HG02759 (cell line): Measurements from ENCODE around the gene IL17REL.

ENCODE experiments used
- ATAC-seq: cut with Tn5 transposase; IDR thresholded peaks from one replicate; pipeline ENCODE4 v1.9.1; 2021; ENCODE audit warnings: mild to moderate bottlenecking, moderate library complexity; ENCODE audit not compliant: unreplicated experiment

IL17REL gene

DNA sequence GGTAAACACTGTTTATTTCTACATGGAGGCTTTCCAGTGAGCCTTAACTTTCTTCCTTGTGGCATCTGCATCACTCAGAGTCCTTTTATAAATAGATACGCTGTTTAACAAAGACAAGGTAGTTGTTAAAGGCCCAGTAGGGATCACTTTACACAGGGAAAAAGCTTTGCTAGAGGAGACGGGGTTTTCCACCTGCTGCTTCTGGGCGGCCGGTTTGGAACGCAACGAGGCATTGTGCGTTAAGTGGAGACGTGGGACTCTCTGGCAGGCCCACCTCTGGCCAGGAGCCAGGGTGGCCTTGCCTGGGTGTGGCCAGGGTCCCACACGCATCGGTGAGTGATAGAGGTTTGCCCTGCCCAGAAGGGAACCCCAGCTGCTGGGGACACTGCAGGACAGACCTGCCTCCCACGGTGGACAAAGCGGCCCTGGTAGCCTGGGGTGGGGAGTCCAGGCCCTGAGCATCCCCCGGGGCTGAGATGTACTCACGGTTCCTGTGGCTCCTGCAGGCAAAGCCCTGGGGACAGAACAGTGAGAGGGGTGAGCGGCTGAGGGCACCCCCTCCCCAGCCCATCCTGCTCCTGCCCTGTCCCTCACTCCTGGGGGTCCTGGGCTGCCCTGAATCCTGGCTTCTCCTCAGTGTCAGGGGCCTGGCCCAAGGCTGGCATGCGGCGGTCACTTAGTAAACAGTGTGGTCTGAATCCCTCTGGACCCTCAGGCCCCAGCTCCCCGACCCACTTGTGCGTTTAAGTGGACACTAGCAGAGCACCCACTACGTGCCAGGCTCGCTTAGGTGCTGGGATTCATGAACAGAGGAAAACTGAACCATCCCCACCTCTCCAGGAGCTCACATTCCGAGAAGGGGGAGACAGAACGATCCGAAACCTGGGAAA is 4.2 kb downstream of the IL17REL start:
- no peak for ATAC-seq

DNA sequence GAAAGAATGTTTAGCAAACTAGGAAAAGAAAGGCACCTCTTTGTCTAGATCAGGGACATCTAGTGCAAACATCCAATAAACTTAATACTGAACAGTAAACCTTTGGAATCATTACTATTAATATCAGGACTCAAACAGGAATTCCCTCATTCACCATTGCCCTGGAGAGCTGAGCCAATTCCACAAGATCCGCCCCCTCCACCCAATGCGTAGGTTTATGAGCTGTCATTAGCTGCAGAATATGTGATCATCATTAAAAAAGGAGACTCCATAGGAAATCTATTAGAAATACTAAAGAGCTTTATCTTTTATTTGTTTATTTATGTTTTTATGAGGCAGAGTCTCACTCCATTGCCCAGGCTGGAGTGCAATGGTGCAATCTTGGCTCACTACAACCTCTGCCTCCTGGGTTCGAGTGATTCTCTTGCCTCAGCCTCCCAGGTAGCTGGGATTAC is 5.5 kb downstream of the IL17REL start:
- no peak for ATAC-seq

DNA sequence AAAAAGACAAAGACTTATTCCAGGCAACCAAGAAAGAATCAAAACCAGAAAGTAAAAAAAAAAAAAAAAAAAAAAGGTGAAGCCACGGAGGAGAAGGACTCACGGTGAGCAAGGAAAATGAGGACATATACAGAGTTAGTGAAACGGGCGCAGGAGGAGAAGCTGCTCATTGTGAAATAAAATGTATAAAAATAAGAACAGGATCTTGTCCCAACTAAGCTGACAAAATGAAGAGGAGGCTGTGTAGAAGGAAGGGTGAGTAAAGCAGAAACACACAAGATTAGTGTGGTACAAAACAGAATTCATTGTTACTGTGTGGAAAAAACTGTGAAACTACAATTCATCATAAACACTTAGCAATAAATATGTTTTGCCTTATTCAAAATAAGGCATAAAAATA is 7.6 kb downstream of the IL17REL start:
- ATAC-seq: no peak

DNA sequence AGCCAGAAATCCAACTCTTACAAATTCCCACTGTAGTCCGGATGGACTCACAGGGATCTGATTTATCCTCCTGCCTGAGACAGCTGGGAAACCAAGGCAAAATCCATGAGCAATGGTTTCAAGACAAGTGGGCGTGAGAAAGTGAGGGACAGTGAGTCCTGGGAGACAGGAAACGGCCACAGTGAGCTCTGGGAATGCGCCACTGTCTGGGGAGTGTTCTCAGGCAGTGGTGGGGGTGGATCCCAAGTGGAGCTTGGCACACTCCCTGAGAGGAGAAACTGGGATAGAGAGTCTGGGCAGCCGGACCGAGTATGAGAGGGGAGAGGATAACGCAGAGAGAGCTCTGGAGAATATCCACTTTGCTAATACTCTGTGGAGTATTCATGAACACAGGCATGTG is 9.8 kb downstream of the IL17REL start:
- no peak for ATAC-seq

DNA sequence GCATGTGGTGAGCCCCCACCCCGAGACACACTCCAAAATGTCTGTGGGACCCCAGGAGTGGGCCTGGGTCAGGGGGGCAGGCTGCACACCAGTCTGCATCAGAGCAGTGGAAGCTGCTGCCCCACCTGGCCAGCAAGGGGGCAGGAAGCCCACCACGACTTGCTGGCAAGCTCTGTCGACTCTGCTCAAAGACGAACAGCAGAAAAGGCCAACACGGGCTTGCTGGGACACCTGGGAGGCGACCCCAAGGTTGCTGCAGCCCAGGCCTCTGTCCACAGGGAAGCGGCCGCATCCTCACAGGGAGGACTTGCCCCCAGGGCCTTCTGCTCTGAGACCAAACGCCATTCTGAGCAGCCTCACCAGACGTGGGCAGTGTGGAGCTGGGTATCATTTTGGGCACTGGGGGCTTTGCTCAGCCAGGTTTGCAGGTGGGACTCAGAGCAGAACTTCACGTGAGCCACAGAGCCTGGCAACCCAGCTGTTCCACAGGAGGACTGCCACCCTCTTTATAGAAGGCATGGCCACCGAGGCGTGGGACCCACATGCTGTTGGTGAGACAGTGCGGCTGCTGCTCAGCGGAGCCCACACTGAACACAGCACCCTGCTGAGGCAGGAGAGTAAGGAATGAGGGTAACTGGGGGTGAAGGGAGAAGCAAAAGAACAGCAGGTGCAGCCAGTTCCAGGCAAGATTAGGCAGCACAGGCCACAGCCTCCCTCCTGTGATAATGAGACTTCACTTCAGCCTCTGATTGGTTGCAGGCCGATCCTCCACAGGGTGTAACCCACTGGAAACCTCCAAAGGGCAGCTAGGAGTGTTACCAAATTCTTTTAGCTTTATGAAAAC is 11.0 kb downstream of the IL17REL start:
- ATAC-seq: no peak

DNA sequence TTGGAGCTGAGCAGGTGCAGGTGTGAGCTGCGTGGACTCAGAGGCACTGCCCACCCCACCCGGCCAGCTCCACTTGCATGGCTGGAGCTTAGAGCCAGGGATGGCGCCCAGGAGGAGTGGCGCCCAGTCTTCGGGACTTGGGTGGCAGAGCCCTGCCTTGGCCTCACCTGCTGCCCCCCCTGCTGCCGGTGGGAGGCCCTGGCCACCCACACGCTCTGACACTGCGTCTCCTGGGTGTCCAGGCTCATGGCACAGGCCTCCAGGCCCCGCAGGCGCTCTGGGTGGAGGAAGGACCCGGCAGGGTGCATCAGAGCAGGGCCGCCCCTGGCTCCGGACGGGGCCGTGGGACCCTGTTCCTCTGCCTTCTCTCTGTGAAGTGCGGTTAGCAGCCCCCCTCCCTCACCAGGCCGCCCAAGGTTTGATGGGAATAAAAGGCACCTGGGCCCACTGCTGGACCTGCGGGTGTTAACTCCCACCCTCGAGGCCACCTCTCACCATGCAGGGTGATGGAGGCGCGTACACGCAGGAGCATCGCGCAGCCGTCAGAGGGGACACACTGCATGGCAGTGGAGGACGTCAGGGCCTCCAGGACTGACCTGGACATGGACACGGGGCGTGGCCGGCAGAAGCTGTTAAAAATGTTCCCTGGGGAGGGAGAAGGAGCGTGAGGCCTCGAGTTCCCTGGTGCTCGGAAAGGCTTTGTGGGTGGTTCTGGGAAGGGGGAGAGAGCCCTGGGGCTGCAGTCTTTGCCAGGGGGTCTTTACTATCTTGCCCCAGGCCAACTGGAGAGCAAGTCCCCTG is 11.8 kb downstream of the IL17REL start:
- ATAC-seq: no peak

DNA sequence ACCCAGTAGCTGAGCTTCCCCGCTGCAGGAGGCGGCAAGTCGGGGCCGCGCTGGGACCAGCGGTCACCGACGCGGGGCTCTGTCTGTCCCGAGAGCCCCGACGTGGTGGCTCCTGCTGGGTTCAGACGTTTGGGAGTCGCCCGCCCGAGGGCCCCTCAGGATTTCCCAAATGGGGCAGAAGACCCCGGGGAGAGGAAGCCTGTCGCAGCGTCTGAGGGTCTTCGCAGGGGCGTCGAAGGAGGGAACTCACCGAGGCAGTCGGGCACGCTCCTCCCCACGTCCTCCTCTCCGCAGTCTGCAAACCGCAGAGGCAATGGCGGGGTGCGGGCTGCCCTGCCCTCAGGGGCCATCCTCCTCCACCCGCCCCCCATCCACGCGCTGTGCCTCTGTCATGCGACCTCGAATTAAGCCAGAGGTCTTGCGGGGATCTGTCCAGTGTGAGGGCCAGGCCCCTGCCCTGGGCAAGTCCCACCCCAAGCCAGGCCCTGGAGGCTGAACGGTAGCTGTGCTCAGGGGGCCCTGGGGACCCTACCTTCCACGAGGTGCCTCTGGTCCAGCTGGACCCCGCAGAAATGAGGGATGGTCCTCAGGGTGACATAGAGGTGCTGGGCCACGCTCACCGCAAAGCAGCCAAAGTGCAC is 12.5 kb downstream of the IL17REL start:
- no peak for ATAC-seq

DNA sequence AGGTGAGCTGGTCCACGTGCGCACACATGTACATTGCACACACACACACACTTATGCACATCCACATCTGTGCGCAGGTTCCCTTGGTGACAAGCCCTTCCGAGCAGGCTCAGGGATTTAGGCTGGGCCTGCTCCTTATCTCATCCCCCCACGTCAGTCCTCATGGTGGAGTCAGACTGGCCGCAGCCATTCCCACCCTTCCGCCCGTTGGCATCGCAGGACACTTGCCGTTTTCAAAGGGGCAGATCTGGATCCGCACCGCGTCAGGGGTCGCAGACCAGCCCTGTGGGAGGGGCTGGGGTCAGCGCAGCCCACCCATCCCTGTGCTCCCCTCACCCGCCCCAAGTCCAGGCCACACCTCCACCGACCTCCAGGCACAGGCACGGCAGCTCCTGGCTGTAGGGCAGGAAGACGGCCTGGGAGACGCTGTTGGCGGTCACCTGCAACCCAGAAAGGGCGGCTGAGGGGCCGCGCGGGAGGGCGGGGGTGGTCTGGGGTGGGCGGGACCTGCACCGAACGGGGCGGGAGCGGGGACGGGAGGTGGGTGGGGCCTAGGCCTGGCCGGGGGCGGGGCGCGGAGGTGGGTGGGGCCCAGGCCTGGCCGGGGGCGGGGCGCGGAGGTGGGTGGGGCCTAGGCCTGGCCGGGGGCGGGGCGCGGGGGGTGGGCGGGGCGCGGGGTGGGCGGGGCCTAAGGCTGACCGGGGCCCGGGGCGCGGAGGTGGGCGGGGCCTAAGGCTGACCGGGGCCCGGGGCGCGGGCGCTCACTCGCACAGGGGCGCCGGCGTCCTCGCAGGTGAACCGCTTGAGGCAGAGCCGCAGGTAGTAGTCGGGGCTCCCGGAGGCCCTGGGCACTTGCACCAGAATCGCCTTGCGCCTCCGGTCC is 13.3 kb downstream of the IL17REL start:
- ATAC-seq: no peak

DNA sequence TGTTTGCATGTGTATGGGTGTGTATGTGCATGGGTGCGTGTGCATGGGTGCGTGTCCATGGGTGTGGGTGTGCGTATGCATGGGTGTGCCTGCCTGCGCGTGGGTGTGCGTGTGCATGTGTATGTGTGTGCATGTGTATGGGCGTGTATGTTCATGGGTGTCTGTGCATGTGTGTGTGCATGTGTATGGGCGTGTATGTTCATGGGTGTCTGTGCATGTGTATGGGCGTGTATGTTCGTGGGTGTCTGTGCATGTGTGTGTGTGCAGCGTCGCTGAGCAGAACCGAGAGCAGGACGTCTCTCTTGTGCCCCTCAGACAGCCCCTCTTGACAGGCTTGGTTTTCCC is 13.9 kb downstream of the IL17REL start:
- ATAC-seq: no peak

DNA sequence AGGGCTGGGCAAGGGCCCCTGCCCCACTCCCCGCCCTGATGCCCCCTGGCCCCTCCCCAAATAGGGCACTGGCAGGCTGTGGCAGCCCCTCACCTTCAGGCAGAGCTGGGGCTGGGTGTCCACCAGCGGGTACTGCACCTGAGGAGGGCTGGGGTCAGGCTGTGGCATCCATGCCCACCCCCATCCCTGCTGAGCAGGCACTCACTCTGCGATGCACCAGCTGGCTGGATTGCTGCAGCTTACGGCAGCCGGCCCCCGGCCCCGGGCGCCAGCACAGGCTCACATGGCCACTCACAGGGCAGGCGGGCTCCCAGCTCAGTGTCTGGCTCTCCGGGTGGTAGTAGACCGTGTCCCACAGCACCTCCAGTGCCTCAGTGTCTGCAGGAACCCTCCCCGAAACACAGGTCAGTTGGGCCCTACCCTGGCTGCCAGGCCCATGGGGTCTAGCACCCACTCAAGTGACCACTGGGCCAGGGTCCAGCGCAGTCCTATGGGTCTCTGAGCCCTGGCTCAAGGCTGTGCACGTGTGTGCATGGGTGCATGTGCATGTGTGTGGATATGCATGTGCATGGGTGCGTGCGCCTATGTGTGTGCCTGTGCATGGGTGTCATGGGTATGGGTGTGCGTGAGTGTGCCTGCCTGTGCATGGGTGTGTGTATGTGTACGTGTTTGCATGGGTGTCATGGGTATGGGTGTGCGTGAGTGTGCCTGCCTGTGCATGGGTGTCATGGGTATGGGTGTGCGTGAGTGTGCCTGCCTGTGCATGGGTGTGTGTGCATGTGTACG is 14.4 kb downstream of the IL17REL start:
- no peak for ATAC-seq

DNA sequence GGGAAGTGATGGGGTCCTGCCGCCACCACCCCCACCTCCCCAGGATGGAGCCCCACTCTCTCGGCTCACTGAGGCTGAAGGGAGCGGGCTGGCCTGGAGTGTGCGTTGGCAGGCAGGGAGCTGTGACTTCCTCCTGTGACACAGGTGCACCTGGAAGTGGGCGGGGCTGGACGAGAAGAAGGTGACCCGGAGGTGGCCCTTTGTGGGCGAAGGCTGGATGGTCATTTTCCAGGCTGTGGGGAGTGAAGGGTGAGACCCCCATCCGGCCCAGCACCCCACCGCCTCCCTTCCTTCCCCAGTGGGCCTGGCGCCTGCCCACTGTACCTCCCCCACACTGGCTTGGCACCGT is 15.3 kb downstream of the IL17REL start:
- no peak for ATAC-seq

DNA sequence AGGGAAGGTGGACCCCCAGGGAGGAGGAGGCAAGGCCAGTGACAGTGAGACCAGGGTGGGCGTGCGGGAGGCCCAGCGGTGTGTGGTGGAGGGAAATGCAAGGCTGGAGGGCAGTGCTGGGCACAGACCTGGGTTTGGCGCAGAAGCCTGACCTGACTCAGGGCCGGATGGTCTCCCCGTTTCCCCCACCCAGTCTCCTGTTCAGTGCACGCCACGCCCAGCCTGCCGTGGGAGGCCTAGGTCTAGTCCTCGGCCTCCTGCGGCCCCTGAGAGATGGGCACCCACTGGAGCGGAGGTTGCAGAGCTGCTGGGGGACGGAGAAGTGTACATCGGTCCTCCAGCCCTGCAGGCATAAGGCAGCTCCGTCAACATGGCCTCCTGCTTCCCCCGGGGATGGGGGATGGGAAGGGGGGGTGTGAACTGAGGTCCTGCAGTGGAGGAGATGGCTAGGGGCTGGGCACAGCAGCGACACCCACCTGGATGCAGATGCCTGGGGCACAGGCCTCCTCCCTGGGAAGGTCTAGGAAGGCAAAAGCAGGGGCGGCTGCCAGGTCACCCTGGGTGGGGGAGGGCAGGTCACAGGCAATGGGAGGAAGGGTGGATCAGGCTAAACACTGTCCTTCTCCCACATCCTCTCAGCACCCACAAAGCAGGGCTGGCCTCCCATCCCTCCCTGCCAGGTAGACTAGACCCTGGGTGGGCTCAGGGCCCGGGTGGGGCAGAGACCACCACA is 15.9 kb downstream of the IL17REL start:
- no peak for ATAC-seq

DNA sequence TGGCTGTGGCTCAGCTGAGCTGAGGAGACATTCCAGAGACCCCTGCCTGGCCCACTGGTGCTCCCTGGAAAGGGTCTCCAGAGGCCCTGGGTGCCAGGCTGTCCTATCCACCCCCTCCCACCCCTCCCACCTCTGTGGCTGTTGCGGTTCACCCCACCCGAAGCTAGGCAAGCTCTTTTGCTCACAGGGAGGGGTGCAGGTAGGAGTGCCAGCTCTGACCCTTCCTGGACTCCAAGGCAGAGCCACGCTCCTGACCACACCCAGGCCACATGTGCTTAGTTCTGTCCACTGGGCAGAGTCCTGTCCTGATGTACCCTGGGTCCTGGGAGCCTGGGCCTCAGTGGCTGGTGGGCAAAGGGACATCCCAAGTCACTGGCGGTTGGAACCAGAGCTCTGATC is 16.4 kb downstream of the IL17REL start:
- ATAC-seq: no peak

DNA sequence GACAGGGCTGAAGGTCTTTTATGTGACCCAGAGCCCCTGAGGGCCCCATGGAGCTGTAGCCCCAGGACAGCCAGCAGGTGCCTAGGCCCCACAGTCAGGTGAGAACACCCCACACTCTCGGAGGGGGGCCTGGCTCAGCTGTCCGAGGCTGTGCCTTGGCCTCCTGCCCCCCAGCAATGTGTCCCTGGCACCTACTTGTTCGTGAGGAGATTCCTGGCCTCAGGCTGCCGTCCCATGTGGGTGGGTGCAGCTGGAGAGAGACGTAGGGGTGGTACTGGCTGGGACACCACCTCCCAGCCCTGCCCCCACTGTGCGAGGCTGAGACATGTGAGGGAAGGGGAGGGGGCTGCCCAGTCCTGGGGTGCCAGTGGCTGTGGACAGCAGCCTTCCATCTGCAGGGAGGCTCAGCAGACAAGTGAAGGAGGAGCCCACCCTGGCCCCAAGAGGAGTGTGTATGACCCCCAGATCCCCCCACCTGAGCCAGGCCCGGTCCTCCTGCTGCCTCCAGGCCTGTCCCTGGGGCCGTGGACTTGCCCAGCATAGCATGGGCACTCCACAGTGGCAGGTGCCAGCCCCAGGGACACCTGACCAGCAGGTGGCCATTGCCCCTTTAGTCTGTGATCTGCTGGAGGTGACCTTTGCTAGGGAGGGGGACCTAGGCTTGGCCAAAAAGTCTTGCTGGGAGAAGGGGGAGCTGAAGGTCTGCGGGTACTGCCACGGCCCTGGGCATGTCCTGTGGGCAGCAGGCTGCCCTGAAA is 17.0 kb downstream of the IL17REL start:
- no peak for ATAC-seq

DNA sequence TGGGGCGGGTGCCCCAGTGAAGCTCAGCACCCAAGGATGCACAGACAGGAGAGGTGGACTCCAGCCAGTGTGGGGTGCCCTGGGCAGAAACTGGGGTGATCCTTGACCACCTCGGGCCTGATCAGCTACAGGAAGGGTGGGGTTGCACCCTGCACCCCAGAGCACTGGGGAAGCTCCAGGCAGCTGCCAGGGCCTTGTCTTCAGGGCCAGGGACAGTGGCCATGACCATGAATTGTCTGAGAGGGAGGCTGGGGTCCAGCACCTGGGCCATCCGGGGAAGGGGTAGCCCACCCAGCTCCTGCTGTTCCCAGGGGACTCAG is 17.6 kb downstream of the IL17REL start:
- no peak for ATAC-seq

DNA sequence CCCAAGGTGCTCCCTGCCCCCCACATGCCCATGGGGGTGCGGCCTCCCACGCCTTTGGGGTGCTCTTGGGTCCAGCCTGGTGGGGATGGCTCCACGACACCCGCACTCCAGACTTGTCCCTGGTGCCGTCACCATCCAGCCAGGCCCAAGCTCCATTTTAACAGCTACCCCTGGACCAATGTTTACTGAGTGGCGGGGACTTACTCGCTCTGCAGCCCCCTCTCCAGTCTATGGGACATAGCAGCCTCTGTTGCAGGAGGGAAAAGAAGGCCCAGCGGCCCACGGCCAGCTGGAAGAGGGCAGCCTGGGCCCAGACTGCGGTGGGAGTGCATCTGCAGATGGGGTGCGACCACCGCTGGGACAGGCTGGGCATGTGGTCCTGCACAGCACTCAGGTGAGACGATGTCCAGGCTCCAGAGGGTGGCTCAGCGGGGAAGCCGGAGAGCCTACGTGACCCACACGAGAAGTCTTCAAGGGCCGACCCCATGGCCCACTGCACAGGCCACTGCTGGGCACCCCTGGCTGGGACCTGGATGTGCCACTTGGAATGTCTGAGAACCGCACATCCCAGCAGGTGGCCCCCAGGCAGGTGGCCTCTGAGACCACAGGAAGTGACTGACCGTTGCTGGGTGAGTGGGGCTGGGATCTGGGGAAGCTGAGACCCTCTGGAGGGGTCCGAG is 18.1 kb downstream of the IL17REL start:
- no peak for ATAC-seq

DNA sequence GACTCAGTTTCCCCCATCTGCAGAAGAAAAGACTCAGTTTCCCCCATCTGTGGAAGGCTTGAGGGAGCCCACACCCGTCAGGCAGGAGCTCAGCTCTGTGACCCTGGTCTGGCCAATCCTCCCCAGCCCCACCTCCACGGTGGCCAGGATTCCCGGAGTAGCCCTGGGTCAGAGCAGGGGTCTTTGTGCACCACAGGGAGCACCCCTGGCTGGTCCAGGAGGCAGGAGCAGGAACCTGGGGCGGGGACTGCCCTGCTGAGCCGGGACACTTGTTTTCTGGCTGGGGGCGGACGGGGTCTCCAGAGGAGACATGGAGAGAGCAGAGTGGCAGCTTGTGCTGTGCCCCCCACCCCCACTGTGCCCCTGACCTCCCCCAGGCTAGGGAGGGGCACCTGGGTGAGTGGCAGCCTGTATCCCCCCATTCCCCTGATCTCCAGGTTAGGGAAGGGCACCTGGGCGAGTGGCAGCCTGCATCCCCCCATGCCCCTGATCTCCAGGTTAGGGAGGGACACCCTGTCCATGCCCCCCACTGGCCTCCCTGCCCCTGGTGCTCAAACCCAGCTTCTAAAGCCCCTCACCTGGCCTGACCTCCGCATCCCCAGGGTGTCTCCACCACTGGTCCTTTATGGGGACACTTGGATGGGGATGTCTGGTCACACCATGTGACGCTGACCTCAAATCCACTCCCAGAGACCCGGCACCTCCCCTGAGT is 18.8 kb downstream of the IL17REL start:
- ATAC-seq: no peak
